Ovary (tissue), 9 donors: Measurements from ENCODE around the gene RAB3IL1. TPM values are rescaled to one million over a fixed set of nuclear protein-coding genes. Genes with fewer than 3 reads are reported as not detected.

ENCODE experiments used
- DNase-seq, 5 donors: peaks; one replicate each; pipeline ENCODE4 v3.0.0-alpha.2; 2019 to 2020
- H3K27ac ChIP-seq, 2 donors: fragments of 200-600 bp; one replicate each; pipeline versions ENCODE4 v1.5.1 to v1.8.0; 2019 to 2022
- H3K27me3 ChIP-seq: fragments of 200-600 bp; one replicate; pipeline ENCODE4 v1.8.0; 2022
- H3K36me3 ChIP-seq: fragments of 200-600 bp; sonication (generic); one replicate; pipeline ENCODE4 v1.5.1; 2019
- H3K4me1 ChIP-seq: one replicate; pipeline ENCODE4 v1.8.1; 2013; ENCODE audit warnings: mild to moderate bottlenecking, moderate library complexity; ENCODE audit not compliant: insufficient read depth
- H3K4me3 ChIP-seq: fragments of 200-600 bp; sonication (generic); one replicate; pipeline ENCODE4 v1.5.1; 2017
- H3K9me3 ChIP-seq, 2 donors: fragments of 200-600 bp in 1 of 2; sonication (generic) in 1 of 2; one replicate each; pipeline versions ENCODE4 v1.5.1 to v1.8.1; 2013 to 2019; ENCODE audit warnings: mild to moderate bottlenecking in 1 of 2, moderate library complexity in 1 of 2
- CTCF ChIP-seq, 3 donors: fragments of 450-650 bp in 2 of 3; fragments of 200-600 bp in 1 of 3; IDR thresholded peaks; one replicate each; pipeline versions ENCODE4 v1.5.1 to v1.8.0; 2016 to 2022; ENCODE audit warnings: antibody characterized with exemption in 3 of 3, mild to moderate bottlenecking in 1 of 3
- EP300 ChIP-seq: sonication (generic); formaldehyde crosslinking; IDR thresholded peaks from one replicate; pipeline ENCODE4 v1.6.1; 2017; ENCODE audit warnings: antibody characterized with exemption
- POLR2A ChIP-seq: fragments of 450-650 bp; IDR thresholded peaks from one replicate; pipeline ENCODE4 v1.6.1; 2017; ENCODE audit warnings: antibody characterized with exemption, mild to moderate bottlenecking, moderate library complexity
- WGBS, 3 donors: extraction: QIAGEN DNeasy Blood & Tissue Kit in 1 of 3; methylation state at CpG; one replicate each; pipeline versions ENCODE4 v1.1.5 to v1.1.7; 2013 to 2017; 5-methylcytosine and 5-hydroxymethylcytosine counted together
- intact Hi-C, 4 donors: fragments of 100-400 bp; cut with DNase I; formaldehyde crosslinking; loops; one replicate each; pipeline versions ENCODE4 v1.11.0 to v1.15.1; 2022 to 2023
- polyA plus RNA-seq, 2 donors: library from polyadenylated mRNA; stranded (reverse); fragments of 200-250 nt in 1 of 2; fragments of 350-450 nt in 1 of 2; fragmentation: Illumina TruSeq in 1 of 2; extraction: RNeasy Lipid Tissue Mini Kit (QIAGEN cat#74804) in 1 of 2; gene quantifications; one replicate each; pipeline ENCODE4 v1.2.3, GENCODE V29; 2013 to 2014
- total RNA-seq, 7 donors: library from RNA; depleted of rRNA in 2 of 7; stranded (reverse); fragments of >200 nt in 2 of 7; fragmentation: NEBNext Ultra II Directional in 3 of 7; extraction: Animal tissue kit (Norgen Biotek cat#: 25700) in 3 of 7; gene quantifications; one replicate each; pipeline versions ENCODE4 v1.1.0 to v1.2.4, GENCODE V29; 2016 to 2023
- donor health status: DM: no; HTN: no; CAD: no; lungs with moderate emphysema.
- donor health status: DM: no; HTN: no; CAD: no.
- donor health status: Bipolar disorder and iron deficiency.
- donor health status: DM: yes; HTN: yes; CAD: no.
- donor health status: DM: no; HTN: no; CAD: no.
- donor health status: DM: yes; HTN: yes; CAD: no.

The RAB3IL1 gene
- total and polyA plus RNA-seq, 9 donors, result 4.5 to 90.0 (median 52.9) TPM

DNA sequence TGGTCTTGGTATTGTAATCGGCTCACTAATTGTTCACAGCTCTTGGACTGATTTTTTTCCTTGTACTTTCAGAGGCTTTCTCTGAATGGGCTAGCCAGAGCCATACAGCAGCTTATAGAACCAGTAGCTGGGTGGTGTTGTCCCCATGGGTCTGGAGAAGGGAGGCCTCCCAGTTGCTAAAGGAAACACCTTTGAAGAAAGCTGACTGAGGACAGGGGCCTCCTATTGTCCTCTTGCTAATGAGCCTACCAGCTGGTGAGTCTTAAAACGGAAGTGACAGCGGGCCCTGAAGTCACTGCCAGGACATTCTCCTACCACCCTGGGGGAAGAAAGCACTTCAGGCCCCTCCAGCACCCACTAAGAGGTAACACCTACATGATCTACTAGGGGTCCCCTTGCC lies 36.0 kb downstream of the RAB3IL1 start:
- H3K27ac ChIP-seq, result no peak overlapping the region
- no peak overlapping the region for H3K4me3 ChIP-seq
- H3K36me3 ChIP-seq, result no peaks in the 10 kb centered on the region
- WGBS, 3 donors, result 79 to 92% (median 83%) methylated on average over 3 of the region's 3 CpGs
- TF ChIP-seq EP300, result no peak
- no peak for TF ChIP-seq POLR2A
- no peak for TF ChIP-seq CTCF (IDR thresholded peaks at IDR 0.05)
- no peaks in the 10 kb centered on the region for H3K27me3 ChIP-seq
- no peaks in the 10 kb centered on the region for H3K4me1 ChIP-seq
- H3K9me3 ChIP-seq, result no peaks in the 10 kb centered on the region
- intact Hi-C loops, result no loop called here
- no peak for DNase-seq

DNA sequence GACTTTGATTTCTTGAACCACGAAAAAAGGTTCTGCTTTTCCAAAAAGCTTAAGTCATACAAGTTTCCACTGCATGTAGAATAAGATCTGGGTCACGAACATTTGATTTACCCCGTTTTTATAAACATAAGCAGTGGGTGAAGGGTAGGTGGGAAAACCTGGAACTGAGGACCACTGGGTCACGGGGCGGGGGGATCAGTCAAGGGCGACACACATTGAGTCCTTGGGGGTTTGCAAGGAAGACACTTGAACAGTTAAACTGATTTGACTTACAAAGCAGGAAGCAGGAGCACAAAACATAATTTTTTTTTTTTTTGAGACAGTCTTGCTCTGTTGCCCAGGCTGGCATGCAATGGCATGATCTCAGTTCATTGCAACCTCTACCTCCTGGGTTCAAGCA lies 36.9 kb downstream of the RAB3IL1 start:
- no peak overlapping the region for H3K4me3 ChIP-seq
- no peak for DNase-seq
- intact Hi-C loops, result no loop called here
- no peaks in the 10 kb centered on the region for H3K9me3 ChIP-seq
- no peaks in the 10 kb centered on the region for H3K27me3 ChIP-seq
- H3K36me3 ChIP-seq, result no peaks in the 10 kb centered on the region
- TF ChIP-seq POLR2A (no peak), EP300 (no peak), CTCF (IDR thresholded peaks at IDR 0.05) (no peak)
- WGBS, 3 donors, result 65 to 71% (median 70%) methylated on average over 6 of the region's 6 CpGs
- H3K27ac ChIP-seq, result no peak overlapping the region
- H3K4me1 ChIP-seq, result no peaks in the 10 kb centered on the region

DNA sequence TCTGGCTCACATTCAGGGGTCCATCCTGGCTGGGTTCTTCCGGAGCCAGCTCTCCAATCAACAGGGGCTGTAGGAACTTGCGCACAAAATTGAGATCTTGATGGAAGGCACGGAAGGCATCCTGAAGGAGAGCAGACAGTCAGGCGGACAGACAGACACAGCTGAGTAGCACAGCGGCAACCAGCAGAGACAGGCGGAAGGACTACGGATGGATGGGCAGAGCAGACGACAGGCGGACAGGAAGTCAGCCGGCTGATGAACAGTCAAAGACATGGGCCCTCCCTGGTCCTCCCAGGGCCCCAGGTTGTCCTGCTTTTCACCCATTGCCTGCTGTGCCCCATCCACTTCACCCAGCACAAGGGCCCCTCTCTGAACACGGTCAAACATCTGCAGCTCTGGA lies 37.3 kb downstream of the RAB3IL1 start:
- DNase-seq, result no peak

DNA sequence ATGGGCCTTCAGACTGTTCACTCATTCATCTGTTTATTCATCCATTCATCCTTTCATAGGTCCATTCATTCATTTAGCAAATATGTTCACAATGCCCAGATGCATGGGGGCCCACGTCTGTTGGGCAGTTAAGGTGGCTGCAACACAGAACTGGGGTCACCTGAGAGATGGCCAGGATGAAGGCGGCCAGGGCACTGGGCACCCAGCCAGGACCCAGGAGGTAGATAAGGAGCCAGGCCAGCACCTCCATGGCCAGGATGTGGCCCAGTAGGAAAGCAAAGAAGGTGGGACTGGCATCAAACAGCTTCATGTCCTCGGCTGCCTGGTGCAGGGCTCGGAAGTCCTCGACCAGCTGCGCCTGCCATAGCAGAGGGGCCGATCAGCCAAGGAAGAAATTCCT lies 38.2 kb downstream of the RAB3IL1 start:
- Histone ChIP-seq H3K36me3 (no peaks in the 10 kb centered on the region), H3K9me3 (no peaks in the 10 kb centered on the region), H3K4me3 (no peak overlapping the region), H3K27me3 (no peaks in the 10 kb centered on the region), H3K27ac (no peak overlapping the region), H3K4me1 (no peaks in the 10 kb centered on the region)
- DNase-seq, result no peak
- TF ChIP-seq EP300 (no peak), CTCF (IDR thresholded peaks at IDR 0.05) (no peak), POLR2A (no peak)
- intact Hi-C loops, result loop anchor here in 2 of 4 donors (10.0 kb wide), 2 partner anchors 74 to 196 kb away; no protein-coding TSS in a partner anchor
- WGBS, 3 donors, result 89 to 94% (median 92%) methylated on average over 7 of the region's 7 CpGs

More for the DNA sequence above, 37.3 kb downstream of the RAB3IL1 start:
- TF ChIP-seq POLR2A, result no peak
- TF ChIP-seq CTCF (IDR thresholded peaks at IDR 0.05), result no peak
- TF ChIP-seq EP300, result no peak
- 89 to 94% (median 91%) methylated on average over 11 of the region's 11 CpGs for WGBS, 3 donors
- Histone ChIP-seq H3K36me3 (no peaks in the 10 kb centered on the region), H3K27ac (no peak overlapping the region), H3K4me1 (no peaks in the 10 kb centered on the region), H3K4me3 (no peak overlapping the region), H3K9me3 (no peaks in the 10 kb centered on the region), H3K27me3 (no peaks in the 10 kb centered on the region)
- intact Hi-C loops, result no loop called here
